HEK293 (cell line): ENCODE results near the gene TMEM214.

Experiments used
- CTCF ChIA-PET: fragments of 350-600 bp; formaldehyde crosslinking; extraction: SDS; loops from one replicate; lab custom pipeline; 2021; ENCODE audit warnings: antibody characterized with exemption; lab: Yijun Ruan, JAX
- POLR2A ChIA-PET: fragments of 300-600 bp; formaldehyde crosslinking; extraction: SDS; loops from one replicate; lab custom pipeline; 2020; ENCODE audit warnings: antibody characterized with exemption, inconsistent platforms; lab: Yijun Ruan, JAX
- H3K27ac ChIP-seq: fragments of 200-500 bp; sonication (Bioruptor generic); 2 replicates; pipeline ENCODE4 v1.5.1; 2014; ENCODE audit warnings: low read depth, low read length, control low read depth, inconsistent platforms; ENCODE audit errors: extremely low read depth
- H3K36me3 ChIP-seq, 2 experiments: fragments of 200-500 bp in 1 of 2; sonication (Bioruptor generic) in 1 of 2; 1 replicate in 1 of 2; 2 replicates in 1 of 2; pipeline ENCODE4 v1.5.1; 2014 to 2017; ENCODE audit warnings: inconsistent platforms in 2 of 2, low read length in 2 of 2; ENCODE audit not compliant: control insufficient read depth in 2 of 2, insufficient read depth in 1 of 2
- H3K4me1 ChIP-seq: fragments of 200-500 bp; sonication (Bioruptor generic); 2 replicates; pipeline ENCODE4 v1.5.1; 2014; ENCODE audit warnings: mild to moderate bottlenecking, low read length, inconsistent platforms; ENCODE audit not compliant: control insufficient read depth, insufficient read depth
- H3K4me3 ChIP-seq: 2 replicates; pipeline ENCODE4 v1.5.1; 2011; ENCODE audit warnings: low read depth, mild to moderate bottlenecking, control low read depth, low read length, moderate library complexity
- H3K9me3 ChIP-seq: fragments of 200-500 bp; sonication (Bioruptor generic); 2 replicates; pipeline ENCODE4 v1.5.1; 2014; ENCODE audit warnings: low read depth, low read length, inconsistent platforms; ENCODE audit not compliant: control insufficient read depth, insufficient read depth
- AEBP2 ChIP-seq: fragments of 450-650 bp; formaldehyde crosslinking; IDR thresholded peaks from 2 replicates; pipeline ENCODE4 v1.5.1; 2016; ENCODE audit warnings: missing biosample characterization, missing genetic modification characterization, borderline replicate concordance
- GLI2 ChIP-seq: fragments of 450-650 bp; formaldehyde crosslinking; IDR thresholded peaks from 2 replicates; pipeline ENCODE4; 2017; ENCODE audit warnings: missing biosample characterization, missing genetic modification characterization, low read depth, borderline replicate concordance
- HOXA7 ChIP-seq: sonication (generic); formaldehyde crosslinking; IDR thresholded peaks from 2 replicates; pipeline ENCODE4 v1.8.1; 2022; ENCODE audit warnings: missing genetic modification reagents, borderline replicate concordance
- IKZF3 ChIP-seq: fragments of 450-650 bp; IDR thresholded peaks from 2 replicates; pipeline ENCODE4 v1.5.0; 2018; ENCODE audit warnings: missing biosample characterization, mild to moderate bottlenecking, missing genetic modification characterization, moderate library complexity
- MEIS1 ChIP-seq: sonication (generic); formaldehyde crosslinking; IDR thresholded peaks from 2 replicates; pipeline ENCODE4 v1.8.1; 2022; ENCODE audit warnings: missing genetic modification reagents, mild to moderate bottlenecking, borderline replicate concordance
- MYNN ChIP-seq: fragments of 450-650 bp; formaldehyde crosslinking; IDR thresholded peaks from 2 replicates; pipeline ENCODE4 v1.5.1; 2016; ENCODE audit warnings: missing biosample characterization, missing genetic modification characterization, borderline replicate concordance
- PRDM6 ChIP-seq: fragments of 450-650 bp; formaldehyde crosslinking; IDR thresholded peaks from 2 replicates; pipeline ENCODE4 v1.5.1; 2017; ENCODE audit warnings: missing biosample characterization, missing genetic modification characterization
- SP2 ChIP-seq: fragments of 450-650 bp; formaldehyde crosslinking; IDR thresholded peaks from 2 replicates; pipeline ENCODE4 v1.5.1; 2016; ENCODE audit warnings: missing biosample characterization, missing genetic modification characterization
- ZBTB21 ChIP-seq: fragments of 450-650 bp; formaldehyde crosslinking; IDR thresholded peaks from 2 replicates; pipeline ENCODE4 v1.5.1; 2017; ENCODE audit warnings: missing biosample characterization, missing genetic modification characterization
- ZFHX2 ChIP-seq: fragments of 450-650 bp; formaldehyde crosslinking; conservative IDR thresholded peaks from 2 replicates; pipeline ENCODE4 v1.5.1; 2016; ENCODE audit warnings: missing biosample characterization, missing genetic modification characterization
- ZIC2 ChIP-seq: fragments of 450-650 bp; formaldehyde crosslinking; IDR thresholded peaks from 2 replicates; pipeline ENCODE4 v1.5.1; 2016; ENCODE audit warnings: missing biosample characterization, missing genetic modification characterization
- ZNF133 ChIP-seq: fragments of 450-650 bp; formaldehyde crosslinking; IDR thresholded peaks from 2 replicates; pipeline ENCODE4 v1.5.1; 2016; ENCODE audit warnings: missing biosample characterization, missing genetic modification characterization
- ZNF146 ChIP-seq: fragments of 450-650 bp; formaldehyde crosslinking; IDR thresholded peaks from 2 replicates; pipeline ENCODE4 v1.5.1; 2016; ENCODE audit warnings: missing biosample characterization, missing genetic modification characterization
- ZNF23 ChIP-seq: fragments of 450-650 bp; formaldehyde crosslinking; IDR thresholded peaks from 2 replicates; pipeline ENCODE4 v1.5.1; 2016; ENCODE audit warnings: missing biosample characterization, missing genetic modification characterization, borderline replicate concordance
- ZNF302 ChIP-seq: fragments of 450-650 bp; formaldehyde crosslinking; IDR thresholded peaks from 2 replicates; pipeline ENCODE4 v1.5.1; 2016; ENCODE audit warnings: missing biosample characterization, missing genetic modification characterization, low read depth
- ZNF341 ChIP-seq: fragments of 450-650 bp; formaldehyde crosslinking; IDR thresholded peaks from 2 replicates; pipeline ENCODE4; 2016; ENCODE audit warnings: low read depth, missing biosample characterization, missing genetic modification characterization
- ZNF350 ChIP-seq: fragments of 450-650 bp; formaldehyde crosslinking; IDR thresholded peaks from 2 replicates; pipeline ENCODE4 v1.5.0; 2017; ENCODE audit warnings: missing biosample characterization, mild to moderate bottlenecking, missing genetic modification characterization
- ZNF423 ChIP-seq: fragments of 450-650 bp; formaldehyde crosslinking; IDR thresholded peaks from 2 replicates; pipeline ENCODE4 v1.5.1; 2016; ENCODE audit warnings: missing biosample characterization, missing genetic modification characterization
- ZNF510 ChIP-seq: fragments of 450-650 bp; formaldehyde crosslinking; IDR thresholded peaks from 2 replicates; pipeline ENCODE4 v1.5.1; 2018; ENCODE audit warnings: mild to moderate bottlenecking, missing genetic modification characterization, missing biosample characterization; ENCODE audit not compliant: insufficient replicate concordance
- ZNF654 ChIP-seq: fragments of 450-650 bp; formaldehyde crosslinking; IDR thresholded peaks from 2 replicates; pipeline ENCODE4 v1.5.1; 2016; ENCODE audit warnings: low read depth, missing biosample characterization, missing genetic modification characterization
- ZNF677 ChIP-seq: fragments of 450-650 bp; IDR thresholded peaks from 2 replicates; pipeline ENCODE4 v1.5.0; 2018; ENCODE audit warnings: missing biosample characterization, mild to moderate bottlenecking, missing genetic modification characterization, moderate library complexity
- ZXDB ChIP-seq: fragments of 450-650 bp; formaldehyde crosslinking; IDR thresholded peaks from 2 replicates; pipeline ENCODE4 v1.5.1; 2016; ENCODE audit warnings: missing biosample characterization, missing genetic modification characterization
- TF ChIP-seq, protein P1 (sequence below): fragments of 450-650 bp; formaldehyde crosslinking; IDR thresholded peaks from 2 replicates; pipeline ENCODE4 v1.5.1; 2016; ENCODE audit warnings: missing biosample characterization, missing genetic modification characterization
- TF ChIP-seq, protein P2 (sequence below): fragments of 450-650 bp; formaldehyde crosslinking; IDR thresholded peaks from 2 replicates; pipeline ENCODE4 v1.5.1; 2017; ENCODE audit warnings: missing biosample characterization, missing genetic modification characterization
- TF ChIP-seq, protein P3 (sequence below): fragments of 450-650 bp; formaldehyde crosslinking; IDR thresholded peaks from 2 replicates; pipeline ENCODE4 v1.5.1; 2016; ENCODE audit warnings: missing biosample characterization, missing genetic modification characterization

TMEM214 gene

GRCh38 chr2:27016801-27017325, 15.9 kb upstream of the TMEM214 start:
- Histone ChIP-seq H3K9me3 (no peaks in the 10 kb centered on the region), H3K4me1 (0 out of 2 replicates have a peak, but pooled peaks cover 3% of the 10 kb centered on the region), H3K36me3 (peaks cover 0 to 2% of the 10 kb centered on the region in 2 experiments; a peak in 1 of 3 replicates), H3K27ac (no peak overlapping the region), H3K4me3 (no peak overlapping the region)
- ChIA-PET POLR2A (interaction anchor here (0.5 to 1.3 kb wide), 6 partner anchors 34 to 1427 kb away, joined by 3 to 12 read pairs (median 4); no protein-coding TSS in a partner anchor), CTCF (interaction anchor here (0.6 to 10.1 kb wide), 43 partner anchors 9 to 892 kb away, joined by 3 to 307 read pairs (median 4); partner anchors contain the start of gene ABHD1)
- TF ChIP-seq HOXA7 (CRISPR knock-in tag) (no peak), ZNF341 (tag by site-specific recombination) (peak; percentile 35; the same call in 1 of the 2 replicates), ZIC2 (tag by site-specific recombination) (peak; percentile 80), ZNF654 (tag by site-specific recombination) (peak; percentile 63)
- TF ChIP-seq, protein P1, sequence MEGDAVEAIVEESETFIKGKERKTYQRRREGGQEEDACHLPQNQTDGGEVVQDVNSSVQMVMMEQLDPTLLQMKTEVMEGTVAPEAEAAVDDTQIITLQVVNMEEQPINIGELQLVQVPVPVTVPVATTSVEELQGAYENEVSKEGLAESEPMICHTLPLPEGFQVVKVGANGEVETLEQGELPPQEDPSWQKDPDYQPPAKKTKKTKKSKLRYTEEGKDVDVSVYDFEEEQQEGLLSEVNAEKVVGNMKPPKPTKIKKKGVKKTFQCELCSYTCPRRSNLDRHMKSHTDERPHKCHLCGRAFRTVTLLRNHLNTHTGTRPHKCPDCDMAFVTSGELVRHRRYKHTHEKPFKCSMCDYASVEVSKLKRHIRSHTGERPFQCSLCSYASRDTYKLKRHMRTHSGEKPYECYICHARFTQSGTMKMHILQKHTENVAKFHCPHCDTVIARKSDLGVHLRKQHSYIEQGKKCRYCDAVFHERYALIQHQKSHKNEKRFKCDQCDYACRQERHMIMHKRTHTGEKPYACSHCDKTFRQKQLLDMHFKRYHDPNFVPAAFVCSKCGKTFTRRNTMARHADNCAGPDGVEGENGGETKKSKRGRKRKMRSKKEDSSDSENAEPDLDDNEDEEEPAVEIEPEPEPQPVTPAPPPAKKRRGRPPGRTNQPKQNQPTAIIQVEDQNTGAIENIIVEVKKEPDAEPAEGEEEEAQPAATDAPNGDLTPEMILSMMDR (tag by site-specific recombination): peak; percentile 29; the same call in 1 of the 2 replicates

- ChIA-PET CTCF (interaction anchor here (1.1 to 10.1 kb wide), 7 partner anchors 12 to 186 kb away, joined by 3 to 307 read pairs (median 8); no protein-coding TSS in a partner anchor), POLR2A (no interaction called here)
These were observed 14.6 kb upstream of the TMEM214 start for GRCh38 chr2:27018142-27018541.

DNA sequence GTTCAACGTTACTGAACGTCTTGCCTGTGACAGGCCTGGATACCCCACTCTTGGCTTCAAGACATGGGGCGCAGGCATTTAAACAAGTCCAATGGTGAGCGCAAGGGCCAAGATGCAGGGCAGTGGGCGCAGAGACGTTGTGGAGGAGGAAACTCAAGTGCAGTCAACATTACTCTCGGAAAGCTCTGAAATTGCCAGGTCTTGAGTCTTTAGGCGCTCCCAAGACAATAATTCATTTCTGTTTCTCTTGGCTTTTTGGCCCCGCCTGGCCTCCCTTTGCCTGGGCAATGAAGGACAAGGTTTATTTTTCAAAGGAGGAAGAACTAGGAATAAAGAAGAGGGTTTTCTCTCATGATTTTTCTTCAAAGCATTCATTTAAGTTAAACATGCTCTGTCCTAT, 13.3 kb upstream of the TMEM214 start:
- ChIA-PET POLR2A (no interaction called here), CTCF (interaction anchor here (0.6 to 10.1 kb wide), 4 partner anchors 56 to 174 kb away, joined by 3 to 307 read pairs (median 29); no protein-coding TSS in a partner anchor)
- Histone ChIP-seq H3K4me3 (no peak overlapping the region), H3K36me3 (peaks cover 0 to 28% of the 10 kb centered on the region in 2 experiments; a peak in 1 of 3 replicates), H3K4me1 (0 out of 2 replicates have a peak, but pooled peaks cover 3% of the 10 kb centered on the region), H3K9me3 (no peaks in the 10 kb centered on the region), H3K27ac (no peak overlapping the region)
- TF ChIP-seq ZNF423 (tag by site-specific recombination) (no peak), AEBP2 (tag by site-specific recombination) (no peak), MEIS1 (CRISPR knock-in tag) (no peak), ZNF302 (tag by site-specific recombination) (no peak), IKZF3 (tag by site-specific recombination) (no peak), ZNF23 (tag by site-specific recombination) (no peak), GLI2 (tag by site-specific recombination) (no peak), SP2 (tag by site-specific recombination) (no peak), PRDM6 (tag by site-specific recombination) (no peak), ZNF510 (tag by site-specific recombination) (no peak)
- TF ChIP-seq, protein P2, sequence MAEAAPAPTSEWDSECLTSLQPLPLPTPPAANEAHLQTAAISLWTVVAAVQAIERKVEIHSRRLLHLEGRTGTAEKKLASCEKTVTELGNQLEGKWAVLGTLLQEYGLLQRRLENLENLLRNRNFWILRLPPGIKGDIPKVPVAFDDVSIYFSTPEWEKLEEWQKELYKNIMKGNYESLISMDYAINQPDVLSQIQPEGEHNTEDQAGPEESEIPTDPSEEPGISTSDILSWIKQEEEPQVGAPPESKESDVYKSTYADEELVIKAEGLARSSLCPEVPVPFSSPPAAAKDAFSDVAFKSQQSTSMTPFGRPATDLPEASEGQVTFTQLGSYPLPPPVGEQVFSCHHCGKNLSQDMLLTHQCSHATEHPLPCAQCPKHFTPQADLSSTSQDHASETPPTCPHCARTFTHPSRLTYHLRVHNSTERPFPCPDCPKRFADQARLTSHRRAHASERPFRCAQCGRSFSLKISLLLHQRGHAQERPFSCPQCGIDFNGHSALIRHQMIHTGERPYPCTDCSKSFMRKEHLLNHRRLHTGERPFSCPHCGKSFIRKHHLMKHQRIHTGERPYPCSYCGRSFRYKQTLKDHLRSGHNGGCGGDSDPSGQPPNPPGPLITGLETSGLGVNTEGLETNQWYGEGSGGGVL (tag by site-specific recombination): no peak
- TF ChIP-seq, protein P3, sequence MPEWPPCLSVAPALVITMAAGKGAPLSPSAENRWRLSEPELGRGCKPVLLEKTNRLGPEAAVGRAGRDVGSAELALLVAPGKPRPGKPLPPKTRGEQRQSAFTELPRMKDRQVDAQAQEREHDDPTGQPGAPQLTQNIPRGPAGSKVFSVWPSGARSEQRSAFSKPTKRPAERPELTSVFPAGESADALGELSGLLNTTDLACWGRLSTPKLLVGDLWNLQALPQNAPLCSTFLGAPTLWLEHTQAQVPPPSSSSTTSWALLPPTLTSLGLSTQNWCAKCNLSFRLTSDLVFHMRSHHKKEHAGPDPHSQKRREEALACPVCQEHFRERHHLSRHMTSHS (tag by site-specific recombination): no peak

More at GRCh38 chr2:27018142-27018541, 14.6 kb upstream of the TMEM214 start:
- Histone ChIP-seq H3K4me3 (no peak overlapping the region), H3K9me3 (no peaks in the 10 kb centered on the region), H3K4me1 (0 out of 2 replicates have a peak, but pooled peaks cover 3% of the 10 kb centered on the region), H3K36me3 (peaks cover 0 to 15% of the 10 kb centered on the region in 2 experiments; a peak in 1 of 3 replicates), H3K27ac (no peak overlapping the region)
- TF ChIP-seq ZNF146 (tag by site-specific recombination): no peak
- no peak for TF ChIP-seq ZXDB (tag by site-specific recombination)
- no peak for TF ChIP-seq MYNN
- no peak for TF ChIP-seq ZNF133 (tag by site-specific recombination)
- no peak for TF ChIP-seq ZBTB21
- TF ChIP-seq GLI2 (tag by site-specific recombination): no peak
- no peak for TF ChIP-seq ZFHX2 (tag by site-specific recombination)
- TF ChIP-seq ZNF677 (tag by site-specific recombination): no peak
- TF ChIP-seq ZNF350 (tag by site-specific recombination): no peak
- no peak for TF ChIP-seq ZNF302 (tag by site-specific recombination)
